Measurements from ENCODE around the gene FOXN4. TPM values are rescaled to one million over a fixed set of nuclear protein-coding genes. Genes with fewer than 3 reads are reported as not detected.

FOXN4 gene
- total RNA-seq, 2 donors from 2014 or later: not detected

DNA sequence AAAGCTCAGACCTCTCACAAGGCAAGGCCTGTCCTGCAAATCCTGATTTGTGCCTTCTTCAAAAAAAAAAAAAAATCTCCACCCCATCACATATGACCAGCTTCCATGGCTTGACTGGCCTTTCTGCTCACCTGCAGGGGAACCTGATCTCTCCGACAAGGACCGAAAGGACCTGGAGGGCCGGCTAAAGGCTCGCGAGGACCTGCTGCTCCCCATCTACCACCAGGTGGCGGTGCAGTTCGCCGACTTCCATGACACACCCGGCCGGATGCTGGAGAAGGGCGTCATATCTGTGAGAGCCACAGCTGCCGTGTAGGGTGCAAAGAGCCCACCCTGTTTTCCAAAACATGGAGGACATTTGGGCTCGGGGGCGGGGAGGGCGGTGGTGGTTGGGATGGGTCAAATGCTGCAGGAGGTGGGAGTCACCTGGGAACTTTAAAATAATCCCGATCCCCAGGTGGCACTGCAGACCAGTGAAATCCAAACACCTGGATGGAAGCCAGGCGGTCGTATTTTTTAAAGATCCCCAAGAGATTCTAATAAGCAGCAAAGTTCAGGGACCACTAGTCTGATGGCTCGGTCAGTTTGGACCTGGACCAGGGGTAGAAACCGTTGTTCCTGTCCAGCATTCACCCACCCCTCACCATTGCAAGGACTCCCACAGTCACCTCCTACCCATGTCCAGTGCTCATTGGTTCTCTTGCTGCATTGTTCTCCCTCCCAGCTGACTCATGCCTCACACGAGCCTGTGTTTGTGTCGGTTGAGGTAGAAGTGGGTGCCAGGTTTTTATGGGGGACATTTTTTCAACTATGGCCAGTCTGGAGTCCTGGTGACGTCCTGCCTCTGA is 44.8 kb downstream of the FOXN4 start:
- intact Hi-C loops (cut with DNase I): loop anchor here (2.0 to 10.0 kb wide), 2 partner anchors 120 to 150 kb away; partner anchors contain the start of gene ACACB
- no peak overlapping the region for H3K9ac ChIP-seq (ENCODE audit: low read depth in 2 of 2, low read length in 2 of 2)
- H3K36me3 ChIP-seq: no peaks in the 10 kb centered on the region
- no peak overlapping the region for H3K4me3 ChIP-seq
- no peaks in the 10 kb centered on the region for H3K9me3 ChIP-seq
- H3K27me3 ChIP-seq: no peaks in the 10 kb centered on the region
- TF ChIP-seq, protein P1, sequence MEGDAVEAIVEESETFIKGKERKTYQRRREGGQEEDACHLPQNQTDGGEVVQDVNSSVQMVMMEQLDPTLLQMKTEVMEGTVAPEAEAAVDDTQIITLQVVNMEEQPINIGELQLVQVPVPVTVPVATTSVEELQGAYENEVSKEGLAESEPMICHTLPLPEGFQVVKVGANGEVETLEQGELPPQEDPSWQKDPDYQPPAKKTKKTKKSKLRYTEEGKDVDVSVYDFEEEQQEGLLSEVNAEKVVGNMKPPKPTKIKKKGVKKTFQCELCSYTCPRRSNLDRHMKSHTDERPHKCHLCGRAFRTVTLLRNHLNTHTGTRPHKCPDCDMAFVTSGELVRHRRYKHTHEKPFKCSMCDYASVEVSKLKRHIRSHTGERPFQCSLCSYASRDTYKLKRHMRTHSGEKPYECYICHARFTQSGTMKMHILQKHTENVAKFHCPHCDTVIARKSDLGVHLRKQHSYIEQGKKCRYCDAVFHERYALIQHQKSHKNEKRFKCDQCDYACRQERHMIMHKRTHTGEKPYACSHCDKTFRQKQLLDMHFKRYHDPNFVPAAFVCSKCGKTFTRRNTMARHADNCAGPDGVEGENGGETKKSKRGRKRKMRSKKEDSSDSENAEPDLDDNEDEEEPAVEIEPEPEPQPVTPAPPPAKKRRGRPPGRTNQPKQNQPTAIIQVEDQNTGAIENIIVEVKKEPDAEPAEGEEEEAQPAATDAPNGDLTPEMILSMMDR (IDR thresholded peaks at IDR 0.05): peak; percentile 66
- no peaks in the 10 kb centered on the region for H3K4me1 ChIP-seq
- no peak overlapping the region for H3K27ac ChIP-seq
- peak; percentile 85 for DNase-seq

DNA sequence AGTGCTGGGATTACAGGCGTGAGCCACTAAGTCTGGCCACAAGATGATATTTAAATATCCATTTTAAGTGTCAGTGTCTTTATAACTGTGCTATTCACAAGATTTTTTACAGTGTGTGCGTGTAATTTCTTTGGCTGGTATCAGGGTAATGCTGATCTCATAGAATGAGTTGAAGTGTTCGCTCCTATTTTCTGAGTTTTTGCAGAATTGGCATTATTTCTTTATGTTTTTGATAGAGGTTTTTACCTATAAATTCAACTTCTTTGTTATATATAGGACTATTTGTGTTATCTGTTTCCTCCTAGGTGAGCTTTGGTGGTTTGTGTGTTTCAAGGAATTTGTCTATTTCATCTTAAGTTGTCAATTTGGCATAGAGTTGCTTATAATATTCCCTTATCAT is 45.6 kb downstream of the FOXN4 start:
- Histone ChIP-seq H3K36me3 (no peaks in the 10 kb centered on the region), H3K4me1 (no peaks in the 10 kb centered on the region), H3K9me3 (no peaks in the 10 kb centered on the region), H3K27me3 (no peaks in the 10 kb centered on the region), H3K4me3 (no peak overlapping the region), H3K27ac (no peak overlapping the region), H3K9ac (ENCODE audit: low read depth in 2 of 2, low read length in 2 of 2) (no peak overlapping the region)
- intact Hi-C loops (cut with DNase I): loop anchor here (10.0 kb wide), 1 partner anchor 149 kb away; the partner anchor contains the start of gene ACACB
- TF ChIP-seq, protein P1 (IDR thresholded peaks at IDR 0.05): no peak
- no peak for DNase-seq

DNA sequence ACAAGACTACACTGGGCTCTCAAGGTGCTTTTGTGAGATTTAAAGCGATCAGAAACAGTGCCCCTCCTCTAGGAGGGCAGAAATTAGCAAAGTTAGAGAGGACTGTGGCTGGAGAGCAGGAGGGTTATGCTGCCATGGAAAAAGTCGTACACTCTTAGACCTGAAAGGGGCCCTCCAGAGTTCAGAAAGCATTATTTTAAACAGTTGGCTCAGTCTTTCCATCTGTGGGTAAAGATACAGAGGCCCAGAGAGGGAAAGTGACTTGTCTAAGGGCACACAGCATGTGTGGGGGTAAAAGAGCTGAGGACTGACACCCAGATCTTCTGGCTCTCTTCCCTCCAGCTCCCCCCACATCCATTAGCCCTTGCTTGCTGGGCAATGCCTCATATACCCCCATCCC is 47.1 kb downstream of the FOXN4 start:
- no peaks in the 10 kb centered on the region for H3K4me1 ChIP-seq
- no peak overlapping the region for H3K9ac ChIP-seq (ENCODE audit: low read depth in 2 of 2, low read length in 2 of 2)
- TF ChIP-seq, protein P1 (IDR thresholded peaks at IDR 0.05): no peak
- DNase-seq: no peak
- no peaks in the 10 kb centered on the region for H3K36me3 ChIP-seq
- H3K27me3 ChIP-seq: no peaks in the 10 kb centered on the region
- intact Hi-C loops (cut with DNase I): loop anchor here (10.0 kb wide), 1 partner anchor 147 kb away; the partner anchor contains the start of gene ACACB
- no peak overlapping the region for H3K27ac ChIP-seq
- H3K9me3 ChIP-seq: no peaks in the 10 kb centered on the region
- H3K4me3 ChIP-seq: no peak overlapping the region

DNA sequence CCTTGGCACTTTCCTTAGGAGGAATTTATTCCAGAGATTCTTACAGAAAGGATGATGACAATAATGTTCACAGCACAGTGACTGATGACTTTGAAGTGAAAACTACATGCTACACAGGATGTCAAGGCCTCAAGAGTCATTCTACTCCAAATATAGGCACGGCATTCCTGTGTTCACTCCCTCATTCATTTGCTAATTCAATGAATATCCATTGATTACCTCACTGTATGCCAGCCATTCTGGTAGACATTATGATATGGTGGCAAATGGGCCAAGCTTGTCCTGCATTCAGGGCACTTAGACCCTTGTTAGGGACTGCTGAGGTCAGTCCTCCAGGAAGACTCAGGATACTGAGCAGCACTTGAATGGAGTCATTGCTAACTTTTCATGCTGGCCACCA is 48.0 kb downstream of the FOXN4 start:
- H3K4me3 ChIP-seq: no peak overlapping the region
- H3K36me3 ChIP-seq: no peaks in the 10 kb centered on the region
- H3K27me3 ChIP-seq: no peaks in the 10 kb centered on the region
- no peak overlapping the region for H3K9ac ChIP-seq (ENCODE audit: low read depth in 2 of 2, low read length in 2 of 2)
- H3K27ac ChIP-seq: no peak overlapping the region
- intact Hi-C loops (cut with DNase I): loop anchor here (10.0 kb wide), 1 partner anchor 146 kb away; the partner anchor contains the start of gene ACACB
- TF ChIP-seq, protein P1 (IDR thresholded peaks at IDR 0.05): no peak
- DNase-seq: no peak
- H3K9me3 ChIP-seq: no peaks in the 10 kb centered on the region
- no peaks in the 10 kb centered on the region for H3K4me1 ChIP-seq

DNA sequence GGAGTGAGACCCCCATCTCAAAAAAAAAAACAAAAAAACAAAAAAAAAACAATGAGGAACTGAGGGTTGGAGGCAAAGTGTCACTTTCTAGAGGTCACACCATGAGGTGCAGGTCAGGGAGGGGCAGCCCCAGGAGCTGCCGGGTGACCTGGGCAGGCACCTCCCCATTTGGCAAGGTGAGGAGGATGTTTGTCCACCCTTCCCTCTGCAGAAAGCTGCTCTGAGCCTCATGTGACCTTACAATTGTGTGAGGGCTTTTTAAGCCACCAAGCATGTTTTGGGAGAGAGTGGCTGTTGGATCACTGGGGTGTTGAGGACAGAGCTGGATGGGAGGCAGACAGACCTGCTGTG is 49.6 kb downstream of the FOXN4 start:
- no peaks in the 10 kb centered on the region for H3K36me3 ChIP-seq
- intact Hi-C loops (cut with DNase I): no loop called here
- DNase-seq: no peak
- H3K4me3 ChIP-seq: no peak overlapping the region
- H3K9ac ChIP-seq (ENCODE audit: low read depth in 2 of 2, low read length in 2 of 2): no peak overlapping the region
- H3K4me1 ChIP-seq: no peaks in the 10 kb centered on the region
- H3K9me3 ChIP-seq: no peaks in the 10 kb centered on the region
- H3K27ac ChIP-seq: no peak overlapping the region
- TF ChIP-seq, protein P1 (IDR thresholded peaks at IDR 0.05): no peak
- H3K27me3 ChIP-seq: no peaks in the 10 kb centered on the region
